LNCAP (cell line): ENCODE results near the gene LPO.

Experiments
- CTCF ChIP-seq: fragments of 450-650 bp; IDR thresholded peaks from 2 replicates; pipeline ENCODE4 v1.5.1; 2017; ENCODE audit warnings: mild to moderate bottlenecking

Gene LPO

GRCh38 chr17:58280480-58281217, 42.3 kb downstream of the LPO start, which contains the start of gene MPO:
Gene MPO, minus strand, starts transcription at chr17:58280935. Its CDS starts 177 bp downstream, at chr17:58280758.
- TF ChIP-seq CTCF, result no peak

- TF ChIP-seq CTCF, result no peak
Observed at GRCh38 chr17:58281511-58282011, 43.2 kb downstream of the LPO start.

- no peak for TF ChIP-seq CTCF
Observed at GRCh38 chr17:58282442-58282841, 44.1 kb downstream of the LPO start.

GRCh38 chr17:58283674-58284612, 45.6 kb downstream of the LPO start:
- no peak for TF ChIP-seq CTCF

- no peak for TF ChIP-seq CTCF
Observed at GRCh38 chr17:58284613-58285421, 46.4 kb downstream of the LPO start.

- TF ChIP-seq CTCF, result no peak
Observed at GRCh38 chr17:58285422-58285810, 47.0 kb downstream of the LPO start.

GRCh38 chr17:58289869-58290268, 51.5 kb downstream of the LPO start:
- TF ChIP-seq CTCF, result no peak
